ENCODE data around the gene TCIRG1. TPM values are rescaled to one million over a fixed set of nuclear protein-coding genes. Genes with fewer than 3 reads are reported as not detected.
A peak's percentile ranks its signal among the peaks of the same experiment; 100 is the strongest.
"Not testable (repeated sequence)": the region's sequence is repeated elsewhere in the genome, so short reads cannot be mapped to it uniquely, and the experiment has no call there.

TCIRG1 gene
- total and polyA plus RNA-seq, 2 experiments from 2014 or later, result 77.4 to 125 TPM

DNA sequence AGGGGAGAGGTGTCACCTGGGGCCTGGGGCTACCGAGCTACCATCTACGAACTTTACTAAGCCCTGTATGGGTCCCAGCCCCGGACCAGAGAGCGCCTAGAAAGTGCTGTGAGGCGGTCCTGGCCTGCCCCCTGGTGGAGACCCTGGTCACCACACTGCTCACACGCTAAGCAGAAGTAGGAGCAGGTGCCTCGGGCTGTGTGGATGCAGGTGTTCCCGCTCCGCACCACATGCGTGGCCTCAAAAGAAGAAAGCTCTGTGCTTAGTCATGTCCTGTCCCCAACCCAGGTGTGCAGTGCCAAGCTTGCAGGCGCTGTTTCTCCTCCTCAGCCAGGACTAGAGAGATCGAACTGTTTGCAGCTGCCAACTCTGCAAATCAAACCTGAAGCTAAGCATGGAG, 45.0 kb upstream of the TCIRG1 start:
- H3K27me3 ChIP-seq; H3K27ac ChIP-seq; H2AFZ ChIP-seq; H3K4me2 ChIP-seq; H3K4me1 ChIP-seq (ENCODE audit: insufficient read depth); H3K36me3 ChIP-seq (replicated peaks; ENCODE audit: insufficient read depth, low read depth); H3K9me2 ChIP-seq (replicated peaks; ENCODE audit: insufficient read depth); H4K20me1 ChIP-seq (ENCODE audit: insufficient read depth, poor library complexity, severe bottlenecking); H3K4me3 ChIP-seq; H3K79me2 ChIP-seq; H3K9me3 ChIP-seq (ENCODE audit: low read depth): not testable (repeated sequence)
- TF ChIP-seq, protein P1, sequence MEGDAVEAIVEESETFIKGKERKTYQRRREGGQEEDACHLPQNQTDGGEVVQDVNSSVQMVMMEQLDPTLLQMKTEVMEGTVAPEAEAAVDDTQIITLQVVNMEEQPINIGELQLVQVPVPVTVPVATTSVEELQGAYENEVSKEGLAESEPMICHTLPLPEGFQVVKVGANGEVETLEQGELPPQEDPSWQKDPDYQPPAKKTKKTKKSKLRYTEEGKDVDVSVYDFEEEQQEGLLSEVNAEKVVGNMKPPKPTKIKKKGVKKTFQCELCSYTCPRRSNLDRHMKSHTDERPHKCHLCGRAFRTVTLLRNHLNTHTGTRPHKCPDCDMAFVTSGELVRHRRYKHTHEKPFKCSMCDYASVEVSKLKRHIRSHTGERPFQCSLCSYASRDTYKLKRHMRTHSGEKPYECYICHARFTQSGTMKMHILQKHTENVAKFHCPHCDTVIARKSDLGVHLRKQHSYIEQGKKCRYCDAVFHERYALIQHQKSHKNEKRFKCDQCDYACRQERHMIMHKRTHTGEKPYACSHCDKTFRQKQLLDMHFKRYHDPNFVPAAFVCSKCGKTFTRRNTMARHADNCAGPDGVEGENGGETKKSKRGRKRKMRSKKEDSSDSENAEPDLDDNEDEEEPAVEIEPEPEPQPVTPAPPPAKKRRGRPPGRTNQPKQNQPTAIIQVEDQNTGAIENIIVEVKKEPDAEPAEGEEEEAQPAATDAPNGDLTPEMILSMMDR (IDR thresholded peaks at IDR 0.05; ENCODE audit: poor library complexity), result peak; percentile 55
- WGBS (ENCODE audit: low lambda C conversion rate, missing lambda C conversion rate), result 37% methylated on average over 12 of the region's 12 CpGs
- DNase-seq (ENCODE audit: low spot score), result peak; percentile 32

DNA sequence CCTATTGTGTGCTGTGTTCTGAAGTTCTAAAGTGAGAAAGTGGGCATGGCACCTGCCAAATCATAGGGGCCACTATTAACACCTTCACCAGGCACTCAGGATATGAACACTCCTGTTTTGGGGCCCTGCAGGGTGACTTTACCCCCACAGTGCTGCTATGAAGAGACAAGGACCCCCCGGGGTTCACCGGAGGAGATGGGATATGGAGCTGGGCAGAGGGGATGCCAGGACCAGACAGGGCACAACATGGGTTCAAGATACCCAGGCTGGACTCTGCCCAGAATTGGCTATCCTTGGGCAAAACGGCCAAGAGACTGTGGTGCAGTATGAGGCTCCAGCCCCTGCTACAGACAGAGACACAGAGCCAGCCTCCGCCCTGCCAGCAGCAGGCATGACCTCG, 44.4 kb upstream of the TCIRG1 start:
- not testable (repeated sequence) for H3K27ac ChIP-seq

DNA sequence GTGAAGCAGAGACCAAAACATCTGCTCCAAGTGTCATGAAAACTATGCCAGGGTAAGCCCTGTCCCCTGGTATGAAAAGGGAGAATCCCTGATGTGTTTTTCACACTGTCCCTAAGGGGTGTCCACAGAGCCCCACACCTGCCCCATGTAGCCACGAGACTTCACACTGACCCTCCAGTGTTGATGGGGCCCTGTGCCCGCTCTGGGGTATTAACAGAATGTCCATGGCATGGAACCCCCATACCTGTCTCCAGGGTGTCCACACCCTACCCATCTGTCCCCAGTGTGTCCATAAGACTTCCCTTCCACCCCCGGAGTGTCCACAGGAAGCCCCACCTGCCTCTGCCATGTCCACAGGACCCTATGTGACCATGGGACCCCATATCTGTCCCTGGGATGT, 43.7 kb upstream of the TCIRG1 start:
- H3K27me3 ChIP-seq; H3K4me2 ChIP-seq; H3K27ac ChIP-seq; H3K4me1 ChIP-seq (ENCODE audit: insufficient read depth); DNase-seq (ENCODE audit: low spot score); H3K9me3 ChIP-seq (ENCODE audit: low read depth); H3K9me2 ChIP-seq (replicated peaks; ENCODE audit: insufficient read depth); H3K79me2 ChIP-seq; H2AFZ ChIP-seq; H3K36me3 ChIP-seq (replicated peaks; ENCODE audit: insufficient read depth, low read depth); H3K4me3 ChIP-seq; H4K20me1 ChIP-seq (ENCODE audit: insufficient read depth, poor library complexity, severe bottlenecking): not testable (repeated sequence)
- WGBS (ENCODE audit: low lambda C conversion rate, missing lambda C conversion rate), result 95% methylated on average over 2 of the region's 3 CpGs

More for the DNA sequence above, 44.4 kb upstream of the TCIRG1 start:
- not testable (repeated sequence) for H3K9me2 ChIP-seq (replicated peaks; ENCODE audit: insufficient read depth); H3K79me2 ChIP-seq; H2AFZ ChIP-seq; H3K36me3 ChIP-seq (replicated peaks; ENCODE audit: insufficient read depth, low read depth); H4K20me1 ChIP-seq (ENCODE audit: insufficient read depth, poor library complexity, severe bottlenecking); H3K4me3 ChIP-seq; H3K9me3 ChIP-seq (ENCODE audit: low read depth); DNase-seq (ENCODE audit: low spot score); H3K4me2 ChIP-seq; H3K4me1 ChIP-seq (ENCODE audit: insufficient read depth); H3K27me3 ChIP-seq
- 92% methylated on average over 5 of the region's 5 CpGs for WGBS (ENCODE audit: low lambda C conversion rate, missing lambda C conversion rate)

DNA sequence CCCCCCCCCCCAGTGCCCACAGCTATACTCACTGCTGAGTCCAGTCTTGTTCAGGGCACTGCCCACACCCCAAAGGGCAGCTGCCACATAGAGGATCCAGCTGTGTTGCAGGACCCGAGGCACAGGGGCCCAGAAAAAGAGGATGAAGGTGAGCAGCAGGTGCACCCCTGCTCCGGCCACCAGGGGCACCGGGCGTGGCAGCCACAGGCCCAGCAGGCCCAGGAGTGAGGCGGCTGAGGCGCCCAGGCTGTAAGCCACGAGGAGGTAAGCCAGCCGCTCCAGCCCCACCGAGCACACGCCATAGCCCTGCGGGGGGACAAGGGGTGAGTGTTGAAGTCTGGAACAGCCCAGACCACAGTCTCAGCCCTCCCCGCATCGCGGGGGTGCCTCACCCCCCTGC, 43.2 kb upstream of the TCIRG1 start:
- H3K36me3 ChIP-seq (replicated peaks; ENCODE audit: insufficient read depth, low read depth); H3K27ac ChIP-seq; DNase-seq (ENCODE audit: low spot score); H3K9me3 ChIP-seq (ENCODE audit: low read depth); H3K4me2 ChIP-seq; H3K79me2 ChIP-seq; H3K4me1 ChIP-seq (ENCODE audit: insufficient read depth); H2AFZ ChIP-seq; H4K20me1 ChIP-seq (ENCODE audit: insufficient read depth, poor library complexity, severe bottlenecking); H3K4me3 ChIP-seq; H3K9me2 ChIP-seq (replicated peaks; ENCODE audit: insufficient read depth); H3K27me3 ChIP-seq: not testable (repeated sequence)
- 91% methylated on average over 14 of the region's 14 CpGs for WGBS (ENCODE audit: low lambda C conversion rate, missing lambda C conversion rate)

DNA sequence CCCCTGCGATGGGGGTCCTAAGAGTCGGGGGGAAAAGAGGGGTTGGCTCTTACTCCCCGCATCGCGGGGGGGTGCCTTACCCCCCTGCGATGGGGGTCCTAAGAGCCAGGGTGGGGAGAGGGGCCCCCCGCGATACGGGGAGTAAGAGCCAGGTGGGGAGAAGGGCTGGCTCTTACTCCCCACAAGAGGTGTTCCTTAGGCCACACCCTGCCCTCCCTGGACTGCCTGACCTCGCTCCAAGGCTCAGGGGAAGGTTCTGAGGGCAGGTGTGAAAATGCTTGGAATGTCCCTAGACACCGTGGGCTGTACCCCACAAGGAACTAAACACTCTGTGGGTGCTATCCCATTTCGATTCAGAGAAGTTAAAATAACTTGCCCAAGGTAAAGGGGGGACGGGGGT, 42.8 kb upstream of the TCIRG1 start:
- Histone ChIP-seq H3K4me2 (no peak overlapping the region), H3K9me3 (ENCODE audit: low read depth) (no peaks in the 10 kb centered on the region), H4K20me1 (ENCODE audit: insufficient read depth, poor library complexity, severe bottlenecking) (no peaks in the 10 kb centered on the region), H3K27me3 (peaks cover 2% of the 10 kb centered on the region), H3K9me2 (replicated peaks; ENCODE audit: insufficient read depth) (no peaks in the 10 kb centered on the region), H3K4me1 (ENCODE audit: insufficient read depth) (peaks cover 3% of the 10 kb centered on the region), H2AFZ (no peak overlapping the region), H3K79me2 (no peaks in the 10 kb centered on the region), H3K27ac (no peak overlapping the region), H3K36me3 (replicated peaks; ENCODE audit: insufficient read depth, low read depth) (no peaks in the 10 kb centered on the region), H3K4me3 (no peak overlapping the region)
- no peak for DNase-seq (ENCODE audit: low spot score)
- WGBS (ENCODE audit: low lambda C conversion rate, missing lambda C conversion rate), result 86% methylated on average over 4 of the region's 13 CpGs
- TF ChIP-seq EZH2phosphoT487 (IDR thresholded peaks at IDR 0.05; ENCODE audit: low read depth, severe bottlenecking, unreplicated experiment) (no peak), EZH2 (IDR thresholded peaks at IDR 0.05; ENCODE audit: borderline replicate concordance) (no peak)
- TF ChIP-seq, protein P1 (IDR thresholded peaks at IDR 0.05; ENCODE audit: poor library complexity), result no peak

All from hepatocyte (in vitro differentiated cells).